SKM-1 treated with dmso at 0.1 percent for 144 hours (cell line): ENCODE results near the gene KRTAP10-5.
"Not testable (repeated sequence)": the region's sequence is repeated elsewhere in the genome, so short reads cannot be mapped to it uniquely, and the experiment has no call there.

Experiments
- DNase-seq: peaks from one replicate; lab custom pipeline; 2025; ENCODE audit not compliant: unreplicated experiment; lab: John Stamatoyannopoulos, UW

Gene KRTAP10-5

DNA sequence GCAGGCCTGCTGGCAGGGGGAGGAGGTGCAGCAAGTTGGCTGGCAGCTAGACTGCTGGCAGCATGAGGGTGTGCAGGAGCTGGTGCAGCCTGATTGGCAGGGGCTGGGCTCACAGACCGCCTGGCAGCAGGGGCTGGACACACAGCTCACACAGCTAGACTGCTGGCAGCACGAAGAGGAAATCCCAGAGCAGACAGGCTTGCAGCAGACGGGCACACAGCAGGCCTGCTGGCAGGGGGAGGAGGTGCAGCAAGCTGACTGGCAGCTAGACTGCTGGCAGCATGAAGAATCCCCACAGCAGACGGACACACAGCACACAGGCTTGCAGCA is 11.4 kb upstream of the KRTAP10-5 start:
- not testable (repeated sequence) for DNase-seq

DNA sequence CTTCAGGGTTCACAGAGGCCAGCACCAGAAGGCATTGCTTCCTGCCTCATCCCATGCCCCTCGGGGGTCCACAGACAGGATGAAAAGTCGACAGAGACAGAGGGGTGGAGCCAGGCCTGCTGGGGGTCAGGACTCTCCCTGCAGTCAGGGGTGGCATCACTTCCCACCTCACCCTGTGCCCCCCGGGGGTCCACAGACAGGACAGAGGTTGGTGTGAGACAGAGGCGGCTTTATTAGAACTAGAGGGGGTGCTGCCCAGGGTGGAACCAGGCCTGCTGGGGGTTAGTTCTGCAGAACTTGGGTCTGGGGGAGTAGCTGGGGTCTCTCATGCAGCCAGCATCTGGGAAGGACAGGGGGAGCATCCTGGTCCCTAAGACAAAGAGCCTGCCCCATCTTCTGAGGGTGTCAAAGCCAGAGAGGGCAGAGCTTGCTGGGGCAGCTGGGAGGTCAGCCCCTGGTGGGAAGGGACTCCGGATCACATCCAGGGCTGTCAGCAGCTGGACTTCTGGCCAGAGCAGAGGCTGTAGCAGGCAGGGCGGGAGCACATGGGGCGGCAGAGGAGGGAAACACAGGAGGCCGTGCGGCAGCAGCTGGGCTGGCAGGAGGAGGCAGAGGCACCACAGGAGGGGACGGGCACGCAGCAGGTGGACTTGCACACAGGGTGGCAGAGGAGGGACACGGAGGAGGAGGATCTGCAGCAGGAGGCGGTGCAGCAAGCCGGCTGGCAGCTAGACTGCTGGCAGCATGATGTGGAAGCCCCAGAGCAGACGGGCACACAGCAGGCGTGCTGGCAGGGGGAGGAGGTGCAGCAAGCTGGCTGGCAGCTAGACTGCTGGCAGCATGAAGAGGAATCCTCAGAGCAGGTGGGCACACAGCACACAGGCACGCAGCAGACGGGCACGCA is 10.7 kb upstream of the KRTAP10-5 start:
- DNase-seq, result not testable (repeated sequence)

DNA sequence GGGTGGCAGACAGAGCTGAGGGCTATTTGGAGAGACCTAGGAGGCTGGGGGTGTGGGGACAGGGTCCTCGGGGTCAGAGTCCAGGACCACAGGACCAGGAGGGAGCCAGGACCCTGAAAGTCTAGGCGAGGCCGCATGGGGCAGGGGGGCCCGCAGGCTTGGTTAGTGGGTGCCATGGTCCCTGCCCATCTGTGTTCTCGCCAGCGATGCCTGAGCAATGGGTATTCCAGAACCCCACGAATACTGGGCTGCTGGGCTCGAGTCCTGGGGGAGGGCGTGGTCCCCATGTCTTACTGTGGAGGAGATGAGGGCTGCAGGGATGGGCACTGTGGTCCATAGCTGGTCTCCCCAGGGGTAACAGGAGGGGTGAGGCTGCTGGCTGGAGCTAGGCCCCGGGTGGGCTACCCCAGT is 9.9 kb upstream of the KRTAP10-5 start:
- DNase-seq, result no peak

DNA sequence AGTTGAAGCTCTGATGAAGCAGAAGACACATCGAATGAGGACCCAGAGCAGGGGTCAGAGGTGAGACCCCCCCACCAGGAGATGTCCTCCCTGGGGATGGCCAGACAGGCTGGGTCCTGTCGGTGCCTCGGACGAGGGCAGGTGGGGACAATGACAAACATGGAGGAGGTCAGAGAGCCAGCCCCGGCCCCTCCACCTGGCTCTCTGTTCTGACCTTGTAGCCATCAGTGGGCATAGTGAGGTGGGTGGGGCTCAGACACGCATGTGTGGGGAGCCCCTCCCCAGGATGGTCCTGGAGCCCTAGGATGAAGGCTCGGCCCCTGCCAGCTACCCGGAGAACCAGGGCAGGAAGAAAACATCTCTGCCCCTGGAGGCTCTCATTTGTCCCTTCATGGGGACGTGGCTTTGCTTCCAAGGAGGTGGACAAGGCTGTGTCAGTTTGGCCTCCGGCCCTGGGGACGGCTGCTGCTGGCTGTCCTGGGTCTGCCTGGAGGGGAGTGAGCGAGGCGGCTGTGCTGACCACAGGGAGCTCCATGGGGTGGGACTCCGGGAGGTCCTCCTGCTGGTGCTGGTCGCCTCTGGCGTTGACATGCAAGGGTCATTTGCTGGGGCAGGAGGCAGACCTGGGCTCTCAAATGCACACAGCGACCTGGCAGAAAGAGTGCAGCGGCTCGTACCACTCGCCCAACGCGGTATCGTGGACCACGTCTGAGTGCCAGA is 9.3 kb upstream of the KRTAP10-5 start:
- no peak for DNase-seq

DNA sequence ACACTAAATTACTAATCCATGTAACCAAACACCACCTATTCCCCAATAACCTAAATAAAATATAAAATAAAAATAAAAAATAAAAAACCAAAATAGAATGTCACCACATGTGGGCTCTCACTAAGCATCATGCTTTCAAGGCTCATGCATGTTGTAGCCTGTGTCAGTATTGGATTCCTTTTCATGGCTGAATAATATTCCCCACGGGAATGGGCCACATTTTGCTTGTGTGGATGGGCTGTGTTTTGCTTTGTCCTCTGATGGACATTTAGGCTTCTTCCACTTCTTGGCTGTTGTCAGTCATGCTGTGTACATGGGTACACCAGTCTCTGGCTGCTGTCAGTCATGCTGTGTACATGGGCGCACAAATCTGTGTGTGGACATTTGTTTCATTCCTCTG is 8.7 kb upstream of the KRTAP10-5 start:
- DNase-seq, result no peak

DNA sequence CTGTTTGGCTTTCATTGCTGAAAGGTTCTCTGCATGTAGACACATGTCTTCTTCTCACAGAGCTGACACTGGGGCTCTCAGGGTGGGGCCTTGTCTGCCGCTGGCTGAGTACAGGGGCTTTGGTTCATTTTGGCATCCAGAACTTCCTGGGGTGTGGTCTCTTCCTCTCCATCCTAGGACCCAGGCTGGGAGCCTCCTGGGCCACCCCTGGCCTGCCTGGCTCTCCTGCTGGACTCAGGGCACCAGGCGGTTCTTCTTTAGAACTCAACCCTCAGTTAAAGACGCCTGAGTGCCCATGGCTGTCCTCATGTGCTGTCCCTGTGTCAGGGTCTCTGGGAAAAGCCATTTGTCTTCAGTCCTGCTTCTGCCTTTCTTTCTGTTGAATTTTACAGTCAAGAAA is 5.5 kb upstream of the KRTAP10-5 start:
- DNase-seq, result no peak

DNA sequence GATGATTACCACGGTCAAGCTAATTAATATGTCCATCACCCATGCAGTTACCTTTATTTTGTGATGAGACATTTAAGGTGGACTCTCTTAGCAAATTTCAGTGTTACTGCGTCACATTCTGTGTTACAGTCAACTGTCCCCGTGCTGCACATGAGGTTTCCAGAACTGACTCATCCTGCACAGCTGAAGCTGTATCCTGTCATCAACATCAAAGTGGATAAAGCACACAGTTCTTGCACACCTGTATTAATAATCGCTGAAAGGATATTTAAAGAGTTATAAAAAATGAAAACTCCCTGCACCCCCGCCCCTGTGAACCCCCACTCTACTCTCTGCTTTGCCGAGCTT is 3.4 kb upstream of the KRTAP10-5 start:
- DNase-seq, result no peak

DNA sequence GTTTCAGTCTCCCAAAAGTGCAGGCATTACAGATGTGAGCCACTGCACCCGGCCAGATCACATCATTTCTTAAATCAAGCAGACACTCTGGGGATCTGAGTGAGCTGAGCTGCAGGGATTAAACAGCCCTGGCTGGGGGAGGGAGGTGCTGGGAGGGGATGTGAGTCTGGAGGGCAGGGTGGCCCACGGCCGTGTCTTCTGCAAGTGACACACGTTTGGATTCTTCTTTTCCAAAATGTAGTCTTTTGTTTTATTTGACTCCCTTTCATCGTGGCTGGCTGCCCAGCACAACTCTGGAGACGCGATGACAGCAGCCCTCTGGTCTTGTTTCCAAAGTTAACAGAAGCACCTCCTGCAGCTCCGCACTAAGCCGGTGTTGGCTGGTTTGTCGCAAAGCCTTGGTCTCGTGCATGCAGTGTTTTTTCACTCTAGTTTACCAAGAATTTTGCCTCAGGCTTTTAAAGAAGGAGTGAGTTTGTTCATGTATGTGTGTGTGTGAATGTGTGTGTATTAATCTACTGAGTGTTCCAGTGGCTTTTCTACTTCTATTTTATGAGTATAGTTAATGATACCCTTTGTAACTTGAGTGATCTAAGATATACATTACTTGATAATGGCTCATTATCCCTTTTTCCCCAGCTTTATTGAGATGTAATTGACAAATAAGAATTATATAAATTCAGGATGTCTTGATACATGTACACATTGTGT is 2.8 kb upstream of the KRTAP10-5 start:
- no peak for DNase-seq

DNA sequence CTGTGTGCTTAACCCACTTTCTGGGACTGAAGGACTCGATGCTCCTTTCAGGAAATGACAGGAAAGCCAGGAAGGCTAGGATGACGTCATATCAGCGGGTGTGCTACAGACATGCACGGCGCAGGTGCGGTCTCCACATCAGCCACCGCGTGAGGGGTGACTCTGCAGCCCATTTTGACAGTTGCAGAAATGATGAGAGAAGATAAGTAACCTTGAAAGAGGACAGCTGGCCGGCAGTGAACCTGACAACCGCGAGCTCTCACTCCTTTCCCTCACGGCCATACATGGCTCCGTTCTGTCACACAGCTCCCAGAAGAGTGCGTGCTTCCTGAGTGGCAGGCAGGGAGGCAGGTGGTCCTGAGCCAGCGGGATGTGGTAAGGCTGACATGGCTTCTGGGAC is 1.7 kb upstream of the KRTAP10-5 start:
- peak; percentile 75 for DNase-seq

DNA sequence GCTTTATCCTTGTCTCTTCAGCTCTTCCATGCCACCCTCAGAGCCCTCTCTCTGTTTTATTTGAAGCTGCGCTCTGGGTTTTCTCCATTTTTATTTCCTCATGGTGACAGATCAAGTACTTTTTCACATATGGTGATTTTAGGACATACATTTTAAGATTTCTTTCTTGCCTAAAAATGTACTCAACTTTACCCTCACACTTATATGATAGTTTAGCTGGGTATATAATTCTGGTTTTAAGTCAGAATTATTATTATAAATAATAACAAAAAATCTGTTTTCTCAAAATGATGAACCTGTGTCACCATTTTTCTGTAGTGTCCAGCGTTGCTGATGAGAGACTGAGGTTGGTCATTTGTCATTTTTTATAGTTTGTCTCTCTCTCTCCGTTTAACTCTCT is 754 bp upstream of the KRTAP10-5 start:
- DNase-seq, result no peak

DNA sequence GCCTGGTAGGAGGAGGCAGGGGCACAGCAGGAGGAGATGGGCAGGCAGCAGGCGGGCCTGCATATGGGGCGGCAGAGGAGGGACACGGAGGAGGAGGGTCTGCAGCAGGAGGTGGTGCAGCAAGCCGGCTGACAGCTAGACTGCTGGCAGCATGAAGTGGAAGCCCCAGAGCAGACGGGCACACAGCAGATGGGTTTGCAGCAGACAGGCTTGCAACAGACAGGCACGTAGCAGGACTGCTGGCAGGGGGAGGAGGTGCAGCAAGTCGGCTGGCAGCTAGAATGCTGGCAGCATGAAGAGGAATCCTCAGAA is 615 bp downstream of the KRTAP10-5 start:
- DNase-seq, result no peak

DNA sequence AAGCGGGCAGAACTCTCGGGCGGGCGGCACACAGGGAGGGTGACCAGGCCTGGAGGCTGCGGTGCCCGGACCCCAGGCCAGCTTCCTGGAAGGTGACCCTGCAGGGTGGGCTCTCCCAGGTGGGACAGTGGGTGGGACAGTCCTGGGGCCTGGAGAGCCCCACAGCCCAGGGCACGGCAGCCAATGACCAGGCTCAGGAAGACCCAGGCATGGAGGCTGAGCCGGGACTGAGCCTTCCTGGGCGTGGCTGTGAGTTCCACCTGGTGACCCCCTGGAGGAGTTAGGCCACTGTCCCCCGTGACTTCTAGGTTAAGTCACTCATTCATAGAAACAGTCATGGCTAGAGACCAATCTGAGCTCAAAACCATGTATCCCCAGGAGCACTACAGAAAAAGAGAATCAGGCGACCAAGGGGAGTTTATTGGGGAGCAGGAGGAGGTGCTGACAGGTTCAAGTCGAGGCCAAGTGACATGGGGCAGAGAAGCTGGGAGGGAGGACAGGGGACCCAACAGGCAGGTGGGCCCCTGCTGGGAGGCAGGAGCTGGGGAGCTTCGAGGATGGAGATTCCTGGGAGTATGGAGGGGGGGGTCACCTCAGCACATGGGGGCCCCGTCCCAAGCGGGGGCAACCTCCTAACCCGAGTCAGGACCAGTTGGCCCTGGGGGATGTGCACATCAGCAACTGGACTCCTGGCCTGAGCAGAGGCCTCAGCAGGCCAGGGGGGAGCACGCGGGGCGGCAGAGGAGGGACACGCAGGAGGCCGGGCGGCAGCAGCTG is 1.2 kb downstream of the KRTAP10-5 start:
- no peak for DNase-seq

DNA sequence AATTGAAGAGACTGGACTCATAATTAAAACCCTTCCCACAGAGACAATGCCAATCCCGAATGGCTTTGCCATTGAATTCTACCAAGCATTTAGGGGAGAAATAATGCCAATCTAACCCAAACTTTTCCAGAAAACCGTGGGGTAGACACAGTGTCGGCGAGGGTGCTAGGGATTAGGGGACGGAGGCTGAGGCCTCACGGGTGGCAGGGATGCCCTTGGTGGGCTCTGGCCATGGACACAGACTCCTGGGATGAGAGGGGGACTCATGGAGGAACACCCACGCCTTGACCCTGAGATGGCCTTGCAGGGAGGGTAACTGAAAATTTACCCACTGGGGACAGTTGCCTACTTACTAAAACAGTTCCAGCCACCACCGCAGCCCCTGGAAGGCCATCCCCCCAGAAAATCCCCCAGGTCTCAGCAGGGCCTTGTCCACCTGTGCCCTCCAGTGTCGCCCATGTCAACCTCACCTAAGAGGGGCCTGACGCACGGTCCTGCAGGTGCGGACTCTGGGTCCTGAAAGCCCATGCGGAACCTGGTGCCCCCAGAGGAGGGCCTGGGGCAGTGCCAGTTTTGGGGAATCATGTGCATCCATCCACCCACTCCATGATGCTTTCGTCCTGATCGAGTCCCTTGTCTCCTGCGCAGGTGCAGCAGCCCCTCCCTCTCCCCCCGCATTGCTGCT is 1.9 kb downstream of the KRTAP10-5 start:
- no peak for DNase-seq

DNA sequence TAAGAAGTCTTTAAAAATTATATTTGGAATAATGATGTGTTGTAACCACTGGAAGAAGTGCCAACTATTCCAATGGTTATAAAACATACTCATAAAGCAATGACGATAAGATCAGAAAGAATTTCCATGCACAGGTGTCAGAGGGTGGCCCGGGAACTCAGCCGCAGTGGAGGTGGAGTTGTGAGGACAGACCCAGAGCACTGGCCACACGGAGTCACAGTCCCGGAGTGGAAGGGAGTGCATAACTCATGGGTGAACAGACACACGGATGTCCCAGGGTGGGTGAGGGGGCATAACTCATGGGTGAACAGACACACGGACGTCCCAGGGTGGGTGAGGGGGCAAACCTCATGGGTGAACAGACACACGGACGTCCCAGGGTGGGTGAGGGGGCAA is 4.4 kb downstream of the KRTAP10-5 start:
- no peak for DNase-seq

DNA sequence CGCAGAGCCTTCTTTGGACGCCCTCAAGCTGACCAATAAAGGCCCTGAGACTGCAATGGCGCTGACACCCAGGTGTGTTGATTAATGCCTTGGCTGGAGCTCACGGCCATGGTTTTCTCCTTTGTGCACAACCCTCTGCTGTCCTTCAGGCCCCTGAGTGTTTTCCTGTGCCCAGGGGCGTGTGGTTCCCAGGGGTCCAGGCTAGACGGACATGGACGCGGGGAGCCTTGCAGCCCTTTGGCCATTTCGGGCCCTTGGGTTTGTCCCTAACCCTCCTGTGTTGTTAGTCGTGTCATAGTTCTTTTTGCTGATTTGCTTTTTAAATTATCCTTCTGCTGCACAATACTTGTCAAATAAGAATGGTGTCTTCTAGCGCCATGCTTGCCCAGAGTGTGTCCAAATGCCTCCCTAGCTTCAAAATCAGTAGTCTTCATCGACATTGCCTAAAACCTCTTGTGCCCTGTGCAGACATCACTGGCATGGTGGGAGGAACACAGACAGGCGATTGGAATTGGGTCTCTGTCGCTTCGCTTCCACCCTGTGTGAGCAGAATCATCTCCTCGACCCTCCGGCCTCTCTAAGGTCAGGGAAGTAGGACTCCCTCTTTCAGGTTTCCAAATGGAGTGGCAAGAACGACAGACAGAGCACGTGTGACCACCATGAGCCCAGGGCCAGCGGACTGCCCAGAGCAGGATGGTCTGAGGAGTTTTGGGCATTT is 4.9 kb downstream of the KRTAP10-5 start:
- DNase-seq, result no peak

DNA sequence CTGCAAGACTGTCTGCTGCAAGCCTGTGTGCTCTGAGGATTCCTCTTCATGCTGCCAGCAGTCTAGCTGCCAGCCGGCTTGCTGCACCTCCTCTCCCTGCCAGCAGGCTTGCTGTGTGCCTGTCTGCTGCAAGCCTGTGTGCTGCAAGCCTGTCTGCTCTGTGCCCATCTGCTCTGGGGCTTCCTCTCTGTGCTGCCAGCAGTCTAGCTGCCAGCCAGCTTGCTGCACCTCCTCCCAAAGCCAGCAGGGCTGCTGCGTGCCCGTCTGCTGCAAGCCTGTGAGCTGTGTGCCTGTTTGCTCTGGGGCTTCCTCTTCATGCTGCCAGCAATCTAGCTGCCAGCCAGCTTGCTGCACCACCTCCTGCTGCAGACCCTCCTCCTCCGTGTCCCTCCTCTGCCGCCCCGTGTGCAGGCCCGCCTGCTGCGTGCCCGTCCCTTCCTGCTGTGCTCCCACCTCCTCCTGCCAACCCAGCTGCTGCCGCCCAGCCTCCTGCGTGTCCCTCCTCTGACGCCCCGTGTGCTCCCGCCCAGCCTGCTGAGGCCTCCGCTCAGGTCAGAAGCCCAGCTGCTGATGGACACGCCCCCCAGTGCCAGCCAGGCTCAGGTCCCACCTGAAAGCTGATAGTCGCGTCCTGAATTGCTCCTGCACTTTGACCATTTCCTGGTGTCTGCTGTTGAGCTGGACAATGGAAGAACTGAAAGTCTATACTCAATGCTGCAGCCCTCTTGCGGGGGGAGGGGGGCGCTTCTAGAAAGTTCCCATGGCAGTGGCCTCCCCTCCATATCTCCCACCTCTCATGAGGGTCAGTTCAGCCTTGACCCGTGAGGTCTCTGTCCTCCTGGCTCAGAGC is 5.7 kb downstream of the KRTAP10-5 start:
- no peak for DNase-seq

DNA sequence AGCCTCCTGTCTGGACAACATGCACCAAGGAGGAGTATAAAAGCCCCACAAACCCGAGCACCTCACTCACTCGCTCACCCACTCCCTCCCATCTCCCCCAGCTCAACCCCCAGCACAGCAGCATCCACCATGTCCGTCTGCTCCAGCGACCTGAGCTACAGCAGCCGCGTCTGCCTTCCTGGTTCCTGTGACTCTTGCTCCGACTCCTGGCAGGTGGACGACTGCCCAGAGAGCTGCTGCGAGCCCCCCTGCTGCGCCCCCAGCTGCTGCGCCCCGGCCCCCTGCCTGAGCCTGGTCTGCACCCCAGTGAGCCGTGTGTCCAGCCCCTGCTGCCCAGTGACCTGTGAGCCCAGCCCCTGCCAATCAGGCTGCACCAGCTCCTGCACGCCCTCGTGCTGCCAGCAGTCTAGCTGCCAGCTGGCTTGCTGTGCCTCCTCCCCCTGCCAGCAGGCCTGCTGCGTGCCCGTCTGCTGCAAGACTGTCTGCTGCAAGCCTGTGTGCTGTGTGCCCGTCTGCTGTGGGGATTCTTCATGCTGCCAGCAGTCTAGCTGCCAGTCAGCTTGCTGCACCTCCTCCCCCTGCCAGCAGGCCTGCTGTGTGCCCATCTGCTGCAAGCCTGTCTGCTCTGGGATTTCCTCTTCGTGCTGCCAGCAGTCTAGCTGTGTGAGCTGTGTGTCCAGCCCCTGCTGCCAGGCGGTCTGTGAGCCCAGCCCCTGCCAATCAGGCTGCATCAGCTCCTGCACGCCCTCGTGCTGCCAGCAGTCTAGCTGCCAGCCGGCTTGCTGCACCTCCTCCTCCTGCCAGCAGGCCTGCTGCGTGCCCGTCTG is 6.6 kb downstream of the KRTAP10-5 start, which contains the start of gene KRTAP10-4:
Gene KRTAP10-4, plus strand, starts transcription at position 100 of the 827 bp plus-strand sequence. Its CDS starts 30 bp downstream, at position 130.
- DNase-seq, result not testable (repeated sequence)

DNA sequence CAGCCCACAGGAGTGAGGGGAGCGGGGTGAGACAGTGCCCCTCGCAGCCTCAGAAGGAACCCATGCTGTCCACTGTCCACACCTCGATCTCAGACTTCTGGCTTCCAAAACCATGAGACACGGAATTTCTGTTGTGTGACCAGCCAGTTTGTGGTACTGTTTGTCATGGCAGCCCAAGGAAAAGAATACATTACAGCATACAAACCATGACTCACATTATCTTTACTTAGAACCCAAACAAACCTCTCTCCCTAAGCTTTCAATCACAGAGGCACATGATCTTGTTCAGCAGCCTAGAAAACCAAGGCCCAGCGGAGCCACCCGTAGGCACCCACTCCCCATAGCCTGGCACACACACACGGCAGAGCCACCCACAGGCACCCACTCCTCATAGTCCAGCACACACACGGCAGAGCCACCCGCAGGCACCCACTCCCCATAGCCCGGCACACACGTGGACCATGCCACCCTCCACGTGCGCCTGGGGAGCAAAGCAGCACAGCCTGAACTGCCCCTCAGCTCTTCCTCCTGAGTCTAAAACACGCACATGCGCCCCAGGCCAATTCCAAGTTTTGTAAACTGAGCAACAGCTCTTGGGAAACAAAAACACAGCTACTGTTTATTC is 7.3 kb downstream of the KRTAP10-5 start:
- no peak for DNase-seq
